Pons (tissue), 1 donor: ENCODE measurements around the gene LRRC4C.

Source experiments
- DNase-seq: peaks from one replicate; pipeline ENCODE4 v3.0.0-alpha.2; 2016; ENCODE audit warnings: low spot score

The LRRC4C gene

DNA sequence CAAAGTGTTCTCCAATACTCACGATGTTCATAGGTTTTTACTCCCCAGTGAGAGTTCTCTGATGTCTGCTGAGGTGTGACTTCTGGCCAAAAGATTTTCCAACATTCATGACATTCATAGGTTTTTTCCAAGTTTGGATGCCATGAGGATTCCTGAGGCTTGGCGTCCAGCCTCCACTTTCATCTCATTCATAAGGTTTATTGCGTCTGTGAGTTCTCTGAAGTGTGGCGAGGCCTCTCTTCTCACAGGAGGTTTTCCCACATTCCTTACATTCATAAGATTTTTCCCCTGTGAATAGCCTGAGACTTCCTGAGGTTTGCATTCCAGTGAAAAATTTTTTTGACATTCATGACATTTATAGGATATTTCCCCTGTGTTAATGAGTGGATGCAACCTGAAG, 1014.1 kb downstream of the LRRC4C start:
- no peak for DNase-seq

DNA sequence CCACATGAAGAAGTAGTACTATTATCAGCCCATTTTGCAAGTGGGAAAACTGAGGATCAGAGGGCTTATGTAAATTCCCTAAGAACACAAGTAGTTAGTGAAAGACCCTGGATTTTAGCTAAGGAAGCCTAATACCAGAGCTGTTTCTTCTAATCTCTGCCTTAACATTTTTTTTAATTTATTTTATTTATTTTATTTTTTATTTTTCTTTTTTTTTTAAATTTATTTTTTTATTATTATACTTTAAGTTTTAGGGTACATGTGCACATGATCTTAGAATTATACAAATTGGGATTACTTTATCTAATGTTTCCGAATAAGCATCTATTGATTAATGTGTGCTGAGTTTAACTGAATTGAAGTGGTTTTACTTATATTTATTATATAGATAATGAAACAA, 1015.3 kb downstream of the LRRC4C start:
- no peak for DNase-seq

DNA sequence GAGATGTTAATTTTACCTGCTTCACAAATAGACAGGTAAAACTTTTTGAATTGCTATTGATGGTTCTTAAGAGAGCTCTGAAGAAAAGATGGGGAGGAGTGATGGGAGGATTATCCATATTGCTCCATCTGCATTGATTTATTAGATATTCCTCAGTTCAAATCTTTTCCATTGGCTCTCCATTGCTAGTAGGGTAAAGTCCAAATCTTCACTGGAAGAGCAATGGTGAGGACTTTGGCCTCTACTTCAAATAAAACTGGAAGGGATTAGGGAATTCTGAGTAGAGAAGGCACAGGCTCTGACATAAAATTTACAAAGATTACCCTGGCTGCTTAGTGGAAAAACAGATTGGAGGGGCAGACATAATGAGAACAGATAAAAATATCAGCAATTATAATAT, 1024.1 kb downstream of the LRRC4C start:
- no peak for DNase-seq

DNA sequence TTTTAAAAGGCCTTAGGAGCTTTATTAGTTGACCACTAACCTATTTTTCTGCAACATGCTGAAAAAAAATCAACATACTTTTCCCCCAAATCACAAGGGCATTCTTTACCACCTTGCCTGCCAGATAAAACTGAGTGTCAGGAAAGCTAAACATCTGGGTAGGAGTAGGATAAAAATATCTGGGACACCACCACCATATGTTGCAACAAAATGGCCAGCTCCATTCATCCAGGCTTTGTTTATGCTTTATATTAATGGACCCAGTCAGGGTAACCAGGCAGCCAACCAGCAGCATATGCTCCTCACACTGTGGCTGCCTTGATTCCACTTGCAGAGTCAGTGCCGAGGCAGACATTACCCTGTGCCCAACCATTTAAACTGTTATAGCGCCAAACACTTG, 1024.5 kb downstream of the LRRC4C start:
- no peak for DNase-seq

DNA sequence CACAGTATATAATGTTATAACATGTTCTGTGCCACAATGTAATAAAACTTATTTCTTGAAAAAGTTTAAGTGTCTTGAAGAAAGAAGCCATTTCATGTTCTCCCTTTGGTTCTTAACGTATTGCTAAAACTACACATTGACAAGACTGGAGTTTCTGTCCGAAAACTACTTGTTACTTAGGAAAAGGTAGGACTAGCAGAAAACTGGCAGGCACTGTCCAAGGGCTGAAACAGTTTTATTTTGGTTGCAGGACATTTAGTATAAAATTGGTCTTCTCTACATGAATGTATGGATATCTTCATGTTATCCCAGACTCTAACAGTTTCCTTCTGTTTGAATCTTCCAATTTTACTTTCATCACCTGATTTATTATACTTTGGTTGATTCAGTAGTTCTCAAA, 1027.1 kb downstream of the LRRC4C start:
- DNase-seq: no peak

DNA sequence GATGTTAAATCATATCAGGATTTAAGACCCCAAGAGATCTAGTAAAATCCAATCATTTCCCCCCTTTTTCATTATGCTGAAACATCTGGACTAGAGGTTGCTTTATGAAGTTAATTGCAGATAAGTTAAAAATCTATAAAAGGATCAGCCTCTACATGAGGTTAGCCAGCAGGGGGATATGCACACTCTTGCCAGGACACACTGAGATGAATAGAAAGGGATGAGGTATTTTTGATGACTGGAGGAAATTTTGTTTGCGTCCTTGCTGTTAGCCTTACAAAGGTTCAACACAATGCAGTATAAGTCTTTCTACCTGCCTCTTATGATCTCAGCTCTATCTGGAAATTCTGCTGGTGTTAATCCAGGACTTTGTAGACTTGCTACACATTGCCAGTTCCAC, 1034.3 kb downstream of the LRRC4C start:
- no peak for DNase-seq

DNA sequence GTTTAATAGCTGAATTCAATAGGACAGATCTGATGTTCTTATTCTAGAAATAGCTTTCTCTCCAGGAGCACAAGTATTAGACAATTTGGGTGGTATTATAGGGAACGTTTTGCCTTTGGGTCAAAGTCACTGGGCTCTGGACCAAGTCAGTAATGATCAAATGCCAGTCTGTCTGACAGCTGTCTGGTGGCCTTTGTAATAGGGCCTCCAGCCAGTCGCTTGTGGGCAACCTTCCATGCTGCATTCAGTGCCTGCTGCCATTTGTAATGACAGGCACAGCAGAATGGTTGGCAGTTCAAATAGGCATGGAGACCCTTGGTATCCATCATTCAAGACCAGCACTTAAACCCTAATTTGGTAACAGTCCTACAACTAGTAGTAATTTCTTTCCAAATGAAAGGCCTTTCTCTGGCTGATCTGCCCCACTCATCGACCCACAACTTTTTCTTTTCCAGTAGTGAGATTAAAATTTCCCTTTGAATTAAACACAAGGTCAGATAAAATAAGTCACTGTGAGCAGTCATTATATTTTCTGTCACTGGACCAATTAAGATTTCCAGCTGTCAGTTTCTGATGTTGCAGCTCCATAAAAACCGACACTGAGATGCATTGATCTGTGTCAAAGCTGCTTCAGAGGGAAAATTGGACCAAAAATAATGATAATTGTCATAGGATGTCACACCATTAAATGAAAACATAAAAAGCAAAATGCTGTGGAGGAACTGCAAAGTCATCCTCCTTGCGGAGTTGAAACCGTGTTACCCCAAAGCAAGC, 1038.1 kb downstream of the LRRC4C start:
- no peak for DNase-seq

DNA sequence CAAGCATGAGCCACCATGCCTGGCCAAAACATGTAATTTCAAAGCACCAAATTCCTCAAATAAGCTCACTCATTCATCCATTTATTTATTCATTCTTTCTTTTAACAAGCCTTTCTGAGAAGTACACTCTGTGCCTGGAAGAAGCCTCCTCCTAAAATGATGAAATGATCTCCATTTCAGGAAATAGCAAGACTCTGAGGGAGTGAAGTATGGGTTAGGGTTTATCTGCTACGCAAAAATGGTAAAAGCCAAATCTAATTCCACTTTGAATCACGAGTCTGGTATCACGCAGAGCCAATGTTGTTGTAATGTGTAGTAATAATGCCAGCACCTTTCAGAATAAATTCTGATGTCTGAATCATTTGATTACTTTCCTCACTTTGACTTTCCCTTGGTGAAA, 1041.8 kb downstream of the LRRC4C start:
- no peak for DNase-seq

DNA sequence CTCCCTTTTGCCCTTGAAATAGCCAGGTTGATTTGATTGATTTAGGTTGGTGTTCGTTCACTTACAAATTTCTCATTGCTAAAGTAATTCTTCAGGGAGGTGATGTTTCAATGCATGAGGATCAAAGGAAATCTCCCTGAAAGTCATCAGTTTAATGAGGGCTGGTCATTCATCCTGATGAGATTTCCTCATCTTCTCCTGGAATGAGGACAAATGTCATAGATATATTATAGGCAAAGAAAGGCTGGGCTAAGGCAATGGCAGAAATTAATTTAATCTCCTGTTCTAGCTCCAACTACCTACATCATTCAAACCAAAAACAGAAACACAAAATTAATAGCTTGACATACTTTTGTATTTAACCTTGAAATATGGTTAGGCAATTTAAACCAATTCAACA, 1052.1 kb downstream of the LRRC4C start:
- no peak for DNase-seq

DNA sequence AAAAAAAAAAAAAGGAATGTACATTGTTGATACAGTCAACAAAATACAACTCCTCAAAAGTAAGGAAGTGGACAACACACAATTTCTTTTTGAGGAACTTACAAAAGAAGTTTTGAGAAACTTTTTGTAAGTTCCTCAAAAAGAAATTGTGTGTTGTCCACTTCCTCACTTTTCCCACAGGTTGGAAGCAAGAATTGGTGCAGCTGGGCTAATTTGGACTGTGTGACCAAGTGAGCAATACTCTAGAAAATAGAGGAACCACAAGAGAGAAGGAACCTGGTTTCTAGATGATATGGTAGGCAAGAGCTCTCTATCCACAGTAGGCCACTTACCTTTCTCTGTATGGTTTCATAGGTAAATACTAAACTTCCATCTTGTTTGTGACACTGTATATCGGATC, 1053.8 kb downstream of the LRRC4C start:
- peak; percentile 59 for DNase-seq

DNA sequence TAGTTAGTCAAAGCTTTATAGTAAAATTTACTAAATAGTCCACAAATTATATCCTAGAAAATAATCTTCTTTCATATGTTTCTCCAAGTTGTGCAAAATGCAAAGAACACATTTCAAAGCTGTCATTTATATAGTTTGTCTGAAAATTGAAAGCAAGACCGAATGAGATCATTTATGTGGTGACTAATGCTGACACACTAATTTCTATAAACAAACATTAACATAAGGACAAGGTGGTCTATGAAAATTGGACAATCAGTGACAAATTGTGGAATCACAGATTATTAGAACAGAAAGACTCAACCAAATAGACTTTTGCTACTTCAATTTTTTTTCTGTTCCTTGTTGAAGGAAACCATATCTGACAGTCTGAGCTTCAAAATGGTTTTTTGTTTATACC, 1056.1 kb downstream of the LRRC4C start:
- DNase-seq: no peak

DNA sequence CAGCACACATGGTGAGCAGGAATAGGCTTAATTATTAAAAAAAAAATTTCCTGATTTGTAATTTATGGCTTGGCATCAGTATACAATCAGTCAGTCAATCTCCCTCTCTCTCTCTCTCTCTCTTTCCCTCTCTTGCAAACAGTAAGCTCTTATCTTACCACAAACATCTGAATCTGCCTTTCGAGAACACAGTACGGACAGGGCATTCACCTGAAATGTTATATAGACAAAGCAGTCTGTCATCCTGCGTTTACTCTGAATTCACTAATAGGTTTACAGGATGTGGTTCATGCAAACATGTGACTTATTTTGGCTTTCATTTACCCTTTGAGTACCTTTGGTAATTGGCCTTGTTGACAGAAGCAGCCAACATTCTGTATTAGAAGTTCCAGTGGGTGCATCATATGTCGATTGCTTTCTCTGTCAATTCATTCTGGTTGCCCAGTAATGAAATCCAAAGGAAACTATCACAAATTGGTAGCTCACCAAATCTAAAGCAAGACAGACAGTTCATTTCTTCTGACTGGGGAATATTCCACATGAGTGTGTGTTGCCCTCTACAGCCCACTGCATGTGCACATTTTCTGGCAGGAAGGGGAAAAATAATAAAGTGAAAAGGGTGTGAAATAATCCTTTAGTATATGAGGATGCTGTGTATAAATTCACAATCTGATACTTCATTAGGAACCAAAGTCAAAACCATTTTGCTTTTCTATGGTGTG, 1058.2 kb downstream of the LRRC4C start:
- no peak for DNase-seq

DNA sequence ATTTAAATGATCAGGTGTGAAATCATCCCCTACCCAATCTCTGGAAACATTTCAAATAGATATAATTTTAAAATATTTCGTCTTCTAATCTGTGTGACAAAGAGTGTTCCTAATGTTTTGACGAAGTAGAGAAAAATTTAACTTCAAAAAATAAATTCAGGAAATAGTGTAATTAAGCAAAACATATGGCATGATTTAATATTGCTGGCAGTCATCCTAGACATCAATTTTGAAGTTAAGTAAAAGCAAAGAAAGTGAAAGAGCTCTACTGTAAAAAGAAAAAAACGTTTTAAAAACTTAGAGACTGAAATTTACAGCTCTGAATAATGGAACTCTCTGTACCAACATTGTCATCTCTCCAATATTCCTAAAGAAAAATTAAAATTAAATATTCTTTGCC, 1062.3 kb downstream of the LRRC4C start:
- DNase-seq: no peak

DNA sequence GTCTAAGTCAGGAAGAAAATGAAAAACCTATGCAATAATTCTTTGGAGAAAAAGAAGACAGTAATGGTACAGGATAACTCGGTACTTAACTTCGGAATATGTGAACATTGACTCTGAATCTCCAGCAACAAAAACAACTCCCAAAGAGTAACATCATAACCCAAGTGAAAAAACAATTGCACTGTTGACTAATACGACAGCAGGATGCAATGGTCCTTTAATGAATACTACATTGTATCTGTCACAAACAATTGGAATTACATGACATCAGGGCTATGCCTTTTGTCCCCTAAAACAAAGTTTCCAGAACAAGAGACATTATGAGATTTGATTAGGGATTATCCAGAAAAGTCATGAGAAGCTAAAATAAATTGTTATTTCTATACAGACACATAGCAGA, 1065.9 kb downstream of the LRRC4C start:
- peak; percentile 69 for DNase-seq

DNA sequence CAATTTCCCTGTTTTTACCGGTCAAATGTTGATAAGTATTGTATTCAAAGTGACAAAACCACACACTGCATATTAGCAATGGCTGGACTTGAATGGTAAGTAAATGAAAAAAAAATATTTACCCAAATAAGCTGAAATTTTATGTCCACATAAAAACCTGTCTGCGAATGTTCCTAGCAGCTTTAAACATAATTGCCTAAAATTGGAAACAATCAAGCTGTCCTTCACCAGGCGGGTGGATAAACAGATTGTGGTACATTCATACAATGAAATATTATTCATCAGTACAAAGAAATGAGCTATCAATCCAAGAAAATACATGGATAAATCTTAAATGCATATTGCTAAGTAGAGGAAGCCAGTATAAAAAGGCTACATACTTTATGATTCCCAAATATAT, 1067.8 kb downstream of the LRRC4C start:
- DNase-seq: no peak

DNA sequence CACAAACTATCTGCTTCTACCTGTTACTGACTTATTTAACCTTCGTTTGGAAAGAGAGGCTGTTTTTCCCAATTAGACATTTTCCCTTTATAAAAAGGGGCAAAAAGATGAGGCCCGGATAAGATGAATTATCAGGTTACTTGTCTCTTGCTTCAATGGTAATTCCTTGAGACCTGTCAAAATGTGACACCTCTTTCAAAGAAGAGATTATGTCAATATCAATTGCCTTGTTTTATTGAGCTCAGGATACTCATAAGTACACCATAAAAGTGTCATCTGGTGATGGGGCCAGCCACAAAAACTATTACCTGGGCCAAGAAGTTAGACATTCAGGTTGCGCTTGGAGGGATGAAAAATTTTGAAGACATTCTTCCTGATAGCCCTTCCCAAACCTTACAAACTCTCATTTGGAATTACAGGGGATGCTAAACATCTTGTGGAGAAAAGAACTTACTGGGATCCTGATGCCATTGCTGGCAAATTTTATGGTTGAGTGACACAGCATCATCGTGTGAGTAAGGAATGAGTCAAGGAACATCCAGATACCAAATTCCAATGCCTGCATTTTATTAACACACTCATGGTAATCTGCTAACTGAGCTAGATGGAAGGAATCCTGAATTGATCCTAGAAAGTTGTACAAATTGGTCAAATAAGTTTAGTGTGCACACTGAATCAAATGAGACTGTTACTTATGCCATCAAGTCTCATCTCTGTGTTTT, 1071.2 kb downstream of the LRRC4C start:
- DNase-seq: no peak

DNA sequence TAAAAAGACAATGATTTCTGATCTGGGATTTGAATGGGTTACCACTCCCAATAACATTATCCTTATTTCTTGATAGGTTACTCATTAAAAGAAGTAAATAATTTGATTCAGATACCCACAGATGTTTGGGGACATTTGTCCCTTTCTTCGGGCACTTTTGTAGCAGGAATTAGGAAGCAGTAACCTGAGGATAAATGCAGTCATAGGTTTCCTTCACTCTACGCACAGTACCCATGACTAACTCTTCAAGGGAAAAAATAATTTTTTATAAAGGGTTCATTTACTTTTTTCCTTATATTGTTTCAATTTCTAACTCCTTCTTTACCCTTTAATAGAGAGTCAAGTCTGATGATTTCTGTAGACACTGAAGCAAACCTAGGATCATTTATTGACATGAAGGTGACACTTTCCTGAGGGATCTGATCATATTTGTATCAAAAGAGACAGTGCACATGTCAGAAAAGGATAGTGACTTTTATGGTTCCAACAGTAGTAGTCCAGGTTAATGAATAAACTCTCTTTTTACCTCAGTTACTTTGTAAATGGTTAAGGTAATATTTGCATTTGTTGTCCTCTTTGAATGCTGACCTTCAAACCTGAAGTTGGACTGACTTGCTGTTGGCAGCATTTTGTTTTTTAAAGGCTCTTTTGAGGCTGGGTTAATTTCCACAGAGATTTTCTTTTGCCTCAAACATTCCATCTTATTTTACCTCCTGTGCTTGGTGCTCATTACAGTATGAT, 1072.0 kb downstream of the LRRC4C start:
- no peak for DNase-seq

DNA sequence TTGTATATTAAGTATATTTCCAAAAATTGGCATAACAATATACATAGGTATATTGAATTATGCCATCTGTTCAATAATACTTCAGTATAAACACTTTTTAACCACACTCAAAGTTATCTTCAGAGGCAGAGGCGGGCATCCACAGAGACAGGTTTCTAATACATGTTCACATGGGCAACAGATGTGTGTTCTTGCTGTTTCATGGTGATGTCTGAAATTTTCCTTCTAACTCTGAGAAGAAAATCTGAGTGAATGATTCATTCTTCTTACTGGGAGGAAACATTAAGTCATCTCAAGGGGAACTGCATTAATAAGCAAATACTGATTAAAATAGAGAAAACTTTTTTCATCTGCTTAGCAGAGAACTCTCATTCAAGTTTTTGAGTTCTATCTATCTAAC, 1074.5 kb downstream of the LRRC4C start:
- no peak for DNase-seq

DNA sequence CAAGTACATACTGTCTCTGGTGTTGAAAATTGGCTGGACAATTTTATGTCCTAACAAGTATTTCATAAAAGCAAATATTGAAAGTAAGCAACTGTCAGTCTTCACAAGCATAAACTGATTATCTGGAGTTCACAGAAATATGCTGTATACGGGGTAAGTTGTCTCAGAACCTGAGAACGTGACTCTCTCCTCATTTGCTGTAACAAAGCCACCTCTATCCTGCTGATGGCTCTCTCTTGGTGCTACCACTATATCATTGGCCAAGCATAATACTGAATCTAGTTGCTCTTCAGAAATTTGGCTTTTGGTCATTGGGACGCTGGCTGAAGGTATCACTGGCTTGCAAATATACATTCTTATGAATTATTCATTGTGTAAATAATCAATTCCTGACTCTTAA, 1078.0 kb downstream of the LRRC4C start:
- DNase-seq: no peak

DNA sequence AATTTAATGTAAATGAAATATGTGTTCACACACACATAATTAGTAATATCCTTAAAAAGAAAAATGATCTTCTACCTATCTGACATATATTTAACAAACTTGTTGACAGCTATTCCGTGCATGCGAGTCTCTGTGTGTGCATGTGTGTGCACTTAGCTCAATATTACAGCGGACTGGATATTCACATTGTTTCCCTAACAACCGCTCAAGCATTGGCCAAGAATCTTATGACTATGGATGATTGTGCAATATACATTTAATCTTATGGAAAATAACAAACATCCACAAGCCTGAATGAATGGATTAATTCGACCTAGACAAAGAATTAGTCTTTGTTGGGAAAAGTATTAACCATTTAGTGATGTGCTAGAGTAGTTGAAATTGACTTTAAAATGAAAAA, 1078.6 kb downstream of the LRRC4C start:
- no peak for DNase-seq

DNA sequence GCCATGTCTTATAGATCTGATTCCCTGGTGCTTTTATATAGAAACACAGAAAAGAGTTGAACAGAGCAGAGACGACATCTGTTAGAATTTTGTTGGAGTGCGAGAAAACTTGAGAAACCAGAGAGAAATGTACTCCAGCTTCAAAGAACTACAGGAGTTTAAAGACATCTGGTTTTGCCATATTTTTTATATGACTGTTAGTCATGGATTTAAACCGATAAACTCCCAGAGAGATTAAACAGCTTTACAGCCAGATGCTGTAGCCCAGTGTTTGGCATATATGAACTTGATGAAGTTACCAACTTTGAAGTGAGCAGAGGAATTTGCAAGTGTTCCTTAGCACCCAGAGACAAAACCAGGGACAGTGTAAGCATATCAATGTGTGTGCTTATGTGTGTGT, 1083.1 kb downstream of the LRRC4C start:
- no peak for DNase-seq

DNA sequence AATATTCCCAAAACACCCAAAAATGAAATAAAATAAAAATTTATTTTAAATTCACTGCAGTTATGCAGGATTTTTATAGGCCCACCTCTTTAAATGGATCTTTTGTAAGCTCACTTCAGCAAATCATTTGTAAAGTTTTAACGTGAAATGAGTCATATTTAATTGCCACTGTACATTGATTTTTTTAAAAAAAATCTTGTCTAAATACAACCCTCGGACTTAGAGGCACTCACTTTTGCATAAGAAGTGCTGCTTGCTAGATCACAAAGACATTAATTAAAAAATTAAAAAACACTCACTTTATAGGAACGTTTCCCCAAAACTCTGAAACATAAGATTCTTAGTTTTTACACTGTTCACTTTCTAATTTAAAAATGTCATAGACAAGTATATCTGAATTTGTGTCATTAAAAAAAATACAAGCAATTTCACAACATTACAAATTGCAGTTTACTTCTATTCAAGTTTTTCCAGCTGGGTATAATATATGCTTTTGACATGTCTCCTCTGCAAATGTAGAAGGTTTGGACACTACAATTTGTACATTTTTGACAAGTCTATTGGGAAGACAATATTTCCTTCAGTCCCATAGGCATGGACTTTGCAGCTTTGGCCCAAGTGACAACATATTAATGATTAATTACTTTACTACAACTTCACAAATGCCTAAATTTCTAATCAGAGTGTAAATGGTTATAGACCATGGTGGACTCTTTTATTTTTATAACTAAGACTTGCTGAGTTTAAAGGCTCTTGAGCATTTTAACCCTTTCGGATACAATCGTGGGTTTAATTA, 1088.4 kb downstream of the LRRC4C start:
- DNase-seq: no peak
